GM21515 (cell line): ENCODE data around the gene MAP7D3.
"Not testable (repeated sequence)": the region's sequence is repeated elsewhere in the genome, so short reads cannot be mapped to it uniquely, and the experiment has no call there.

Experiments
- ATAC-seq: cut with Tn5 transposase; IDR thresholded peaks from one replicate; pipeline ENCODE4 v1.9.1; 2021; ENCODE audit not compliant: unreplicated experiment

Gene MAP7D3

GRCh38 chrX:136183917-136184316, 67.3 kb downstream of the MAP7D3 start:
- no peak for ATAC-seq

- ATAC-seq, result no peak
Observed at GRCh38 chrX:136183172-136183571, 68.0 kb downstream of the MAP7D3 start.

GRCh38 chrX:136182414-136182813, 68.8 kb downstream of the MAP7D3 start:
- no peak for ATAC-seq

GRCh38 chrX:136179133-136179532, 72.1 kb downstream of the MAP7D3 start:
- ATAC-seq, result no peak

GRCh38 chrX:136176399-136176825, 74.8 kb downstream of the MAP7D3 start:
- no peak for ATAC-seq

- ATAC-seq, result no peak
Observed at GRCh38 chrX:136171420-136171819, 79.8 kb downstream of the MAP7D3 start.

GRCh38 chrX:136170139-136170800, 80.9 kb downstream of the MAP7D3 start:
- no peak for ATAC-seq

GRCh38 chrX:136168929-136169735, 82.1 kb downstream of the MAP7D3 start:
- no peak for ATAC-seq

GRCh38 chrX:136167989-136168388, 83.2 kb downstream of the MAP7D3 start:
- ATAC-seq, result not testable (repeated sequence)

- ATAC-seq, result no peak
Observed at GRCh38 chrX:136166221-136166855, 84.9 kb downstream of the MAP7D3 start.

GRCh38 chrX:136165406-136165805, 85.8 kb downstream of the MAP7D3 start:
- no peak for ATAC-seq

GRCh38 chrX:136163689-136164088, 87.5 kb downstream of the MAP7D3 start:
- no peak for ATAC-seq
